H9 (cell line): ENCODE measurements around the gene NCAM1. TPM values are rescaled to one million over a fixed set of nuclear protein-coding genes. Genes with fewer than 3 reads are reported as not detected.

Source experiments
- DNase-seq: peaks from one replicate; pipeline ENCODE4 v3.0.0-alpha.2; 2017
- H2AFZ ChIP-seq: one replicate; pipeline ENCODE4 v1.6.1; 2013; ENCODE audit warnings: mild to moderate bottlenecking, low read length, control low read depth, moderate library complexity
- H2AK5ac ChIP-seq: 2 replicates; pipeline ENCODE4 v1.6.1; 2013; ENCODE audit warnings: low read length, control low read depth, mixed read lengths; ENCODE audit not compliant: insufficient read length
- H2BK120ac ChIP-seq: one replicate; pipeline ENCODE4 v1.6.1; 2013; ENCODE audit warnings: low read depth, mild to moderate bottlenecking, low read length, control low read depth, inconsistent platforms; ENCODE audit not compliant: poor library complexity, severe bottlenecking
- H2BK12ac ChIP-seq: 2 replicates; pipeline ENCODE4 v1.6.1; 2013; ENCODE audit warnings: low read length, control low read depth, mixed read lengths, low read depth; ENCODE audit not compliant: insufficient read length
- H2BK15ac ChIP-seq: 2 replicates; pipeline ENCODE4 v1.6.1; 2013; ENCODE audit warnings: low read depth, low read length, control low read depth
- H2BK20ac ChIP-seq: one replicate; pipeline ENCODE4 v1.6.1; 2013; ENCODE audit warnings: low read depth, mild to moderate bottlenecking, low read length, control low read depth, inconsistent platforms; ENCODE audit not compliant: poor library complexity, severe bottlenecking
- H2BK5ac ChIP-seq: 2 replicates; pipeline ENCODE4 v1.6.1; 2013; ENCODE audit warnings: low read length, control low read depth, mixed read lengths; ENCODE audit not compliant: insufficient read length
- H3K14ac ChIP-seq: 2 replicates; pipeline ENCODE4 v1.6.1; 2013; ENCODE audit warnings: low read length, control low read depth; ENCODE audit not compliant: insufficient read depth
- H3K18ac ChIP-seq: 2 replicates; pipeline ENCODE4 v1.6.1; 2013; ENCODE audit warnings: low read depth, mild to moderate bottlenecking, mixed read lengths, low read length, control low read depth; ENCODE audit not compliant: insufficient read length
- H3K23ac ChIP-seq: 2 replicates; pipeline ENCODE4 v1.6.1; 2013; ENCODE audit warnings: low read length, control low read depth, mixed read lengths, low read depth; ENCODE audit not compliant: insufficient read length
- H3K23me2 ChIP-seq: 2 replicates; pipeline ENCODE4 v1.6.1; 2013; ENCODE audit warnings: low read depth, mild to moderate bottlenecking, mixed read lengths, low read length, control low read depth; ENCODE audit not compliant: insufficient read length, poor library complexity, severe bottlenecking
- H3K27ac ChIP-seq: 2 replicates; pipeline ENCODE4 v1.5.1; 2013; ENCODE audit warnings: low read length, control low read depth, mixed read lengths, low read depth; ENCODE audit not compliant: insufficient read length
- H3K27me3 ChIP-seq: 2 replicates; pipeline ENCODE4 v1.6.1; 2013; ENCODE audit warnings: low read length, control low read depth, inconsistent platforms; ENCODE audit not compliant: insufficient read depth
- H3K4ac ChIP-seq: 2 replicates; pipeline ENCODE4 v1.6.1; 2013; ENCODE audit warnings: low read depth, mild to moderate bottlenecking, control low read depth, inconsistent platforms, low read length, moderate library complexity
- H3K4me1 ChIP-seq: 2 replicates; pipeline ENCODE4 v1.6.1; 2013; ENCODE audit warnings: low read length, control low read depth, inconsistent platforms; ENCODE audit not compliant: insufficient read depth
- H3K4me2 ChIP-seq: 2 replicates; pipeline ENCODE4 v1.6.1; 2013; ENCODE audit warnings: low read length, control low read depth, mixed read lengths; ENCODE audit not compliant: insufficient read length, insufficient read depth
- H3K56ac ChIP-seq: 2 replicates; pipeline ENCODE4 v1.6.1; 2013; ENCODE audit warnings: low read depth, mild to moderate bottlenecking, mixed read lengths, low read length, control low read depth; ENCODE audit not compliant: insufficient read length
- H3K79me1 ChIP-seq: 2 replicates; pipeline ENCODE4 v1.6.1; 2013; ENCODE audit warnings: low read depth, mild to moderate bottlenecking, moderate library complexity, low read length, control low read depth, inconsistent platforms; ENCODE audit not compliant: insufficient read depth, poor library complexity, severe bottlenecking
- H3K79me2 ChIP-seq: 2 replicates; pipeline ENCODE4 v1.6.1; 2013; ENCODE audit warnings: low read length, control low read depth, inconsistent platforms; ENCODE audit not compliant: insufficient read depth
- H3K9ac ChIP-seq: 2 replicates; pipeline ENCODE4 v1.6.1; 2013; ENCODE audit warnings: low read length, control low read depth, mixed read lengths; ENCODE audit not compliant: insufficient read length; ENCODE audit errors: extremely low read depth
- H3K9me3 ChIP-seq: one replicate; pipeline ENCODE4 v1.6.1; 2013; ENCODE audit warnings: low read depth, low read length, inconsistent platforms; ENCODE audit not compliant: control insufficient read depth
- H3T11ph ChIP-seq: one replicate; pipeline ENCODE4 v1.6.1; 2013; ENCODE audit warnings: mild to moderate bottlenecking, low read length, control low read depth, inconsistent platforms
- H4K20me1 ChIP-seq: one replicate; pipeline ENCODE4 v1.6.1; 2013; ENCODE audit not compliant: control insufficient read depth, insufficient read length, insufficient read depth
- H4K5ac ChIP-seq: 2 replicates; pipeline ENCODE4 v1.6.1; 2013; ENCODE audit warnings: low read depth, mild to moderate bottlenecking, mixed read lengths, low read length, control low read depth; ENCODE audit not compliant: insufficient read length
- H4K8ac ChIP-seq: replicated peaks from 2 replicates; pipeline ENCODE4 v1.6.1; 2013; ENCODE audit warnings: low read length, control low read depth, mixed read lengths, low read depth; ENCODE audit not compliant: insufficient read length
- H4K91ac ChIP-seq: 2 replicates; pipeline ENCODE4 v1.6.1; 2013; ENCODE audit warnings: low read depth, mild to moderate bottlenecking, moderate library complexity, mixed read lengths, low read length, control low read depth; ENCODE audit not compliant: insufficient read length
- H3K27ac Mint-ChIP-seq, 3 experiments: 2 replicates in 2 of 3; 3 replicates in 1 of 3; pipeline ENCODE4 v1.8.0; 2020 to 2021; ENCODE audit warnings: mixed read lengths in 3 of 3, mild to moderate bottlenecking in 1 of 3, moderate library complexity in 1 of 3
- H3K27me3 Mint-ChIP-seq: 2 replicates; pipeline ENCODE4 v1.8.0; 2021; ENCODE audit warnings: low read depth, mild to moderate bottlenecking, moderate library complexity, mixed read lengths
- H3K36me3 Mint-ChIP-seq, 3 experiments: 2 replicates in 2 of 3; 3 replicates in 1 of 3; pipeline ENCODE4 v1.8.0; 2020 to 2021; ENCODE audit warnings: low read depth in 3 of 3, mixed read lengths in 3 of 3; ENCODE audit not compliant: insufficient read depth in 1 of 3
- H3K4me1 Mint-ChIP-seq, 2 experiments: 2 replicates each; pipeline ENCODE4 v1.8.0; 2020; ENCODE audit warnings: mixed read lengths in 2 of 2
- H3K4me3 Mint-ChIP-seq, 2 experiments: 2 replicates in 1 of 2; 3 replicates in 1 of 2; pipeline ENCODE4 v1.8.0; 2020 to 2021; ENCODE audit warnings: mild to moderate bottlenecking in 2 of 2, mixed read lengths in 2 of 2, moderate library complexity in 1 of 2
- H3K9me3 Mint-ChIP-seq, 2 experiments: 2 replicates in 1 of 2; 3 replicates in 1 of 2; pipeline ENCODE4 v1.8.0; 2020; ENCODE audit warnings: mild to moderate bottlenecking in 2 of 2, mixed read lengths in 2 of 2, moderate library complexity in 1 of 2
- WGBS: extraction: QIAGEN DNeasy Blood & Tissue Kit; methylation state at CpG from one replicate; pipeline ENCODE4 v1.1.7; 2013; ENCODE audit warnings: missing lambda C conversion rate, low lambda C conversion rate, mixed read lengths; ENCODE audit not compliant: insufficient read length; ENCODE audit errors: extremely low coverage; 5-methylcytosine and 5-hydroxymethylcytosine counted together
- total RNA-seq: library from RNA; stranded (reverse); gene quantifications from 2 replicates; pipeline ENCODE4 v1.2.1, GENCODE V29; 2021
- TF ChIP-seq, protein P1 (sequence below): fragments of 200-600 bp; sonication (generic); conservative IDR thresholded peaks from 3 replicates; pipeline ENCODE4 v1.8.0; 2021; ENCODE audit warnings: antibody characterized with exemption, mild to moderate bottlenecking

NCAM1 gene
- total RNA-seq, 1 experiment from 2014 or later, result 2.5 TPM

DNA sequence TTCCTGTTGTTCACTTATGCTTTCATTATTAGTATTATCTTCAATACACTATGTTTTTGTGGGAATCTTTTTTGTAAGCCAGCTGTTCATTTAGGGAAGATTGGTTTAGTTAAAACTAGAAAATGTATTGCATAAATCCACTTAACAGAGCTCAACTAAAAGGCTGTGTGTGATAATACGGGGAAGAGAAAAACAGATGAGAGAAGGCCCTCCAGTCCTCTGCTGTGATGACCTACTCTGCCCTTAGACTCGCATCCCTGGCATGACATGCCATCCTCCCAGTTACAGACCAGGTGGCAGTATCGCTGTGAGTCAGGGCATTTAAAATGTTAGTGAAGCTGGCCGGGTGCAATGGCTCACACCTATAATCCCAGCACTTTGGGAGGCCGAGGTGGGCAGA, 179.8 kb downstream of the NCAM1 start:
- no peaks in the 10 kb centered on the region for H3K27me3 ChIP-seq

More for the DNA sequence above, 179.8 kb downstream of the NCAM1 start:
- Histone ChIP-seq H3K56ac (no peak overlapping the region), H3K4me1 (no peaks in the 10 kb centered on the region), H2BK12ac (no peak overlapping the region), H3K79me1 (no peaks in the 10 kb centered on the region), H2BK15ac (no peak overlapping the region), H4K20me1 (no peaks in the 10 kb centered on the region), H3K4ac (no peak overlapping the region), H3K79me2 (no peaks in the 10 kb centered on the region; the same call in 1 of the 2 replicates), H3K4me2 (no peak overlapping the region), H2BK5ac (no peak overlapping the region), H2BK20ac (no peak overlapping the region), H3K23me2 (no peaks in the 10 kb centered on the region), H3K23ac (no peak overlapping the region), H3K18ac (no peak overlapping the region), H3K14ac (no peak overlapping the region), H4K5ac (no peak overlapping the region), H2AFZ (no peak overlapping the region), H3K9me3 (no peaks in the 10 kb centered on the region), H2BK120ac (no peak overlapping the region), H2AK5ac (no peak overlapping the region), H3K9ac (no peak overlapping the region), H4K8ac (no peak overlapping the region), H3T11ph (no peak overlapping the region), H4K91ac (no peak overlapping the region), H3K27ac (no peak overlapping the region)
- no peak overlapping the region for H3K27ac Mint-ChIP-seq
- TF ChIP-seq, protein P1, sequence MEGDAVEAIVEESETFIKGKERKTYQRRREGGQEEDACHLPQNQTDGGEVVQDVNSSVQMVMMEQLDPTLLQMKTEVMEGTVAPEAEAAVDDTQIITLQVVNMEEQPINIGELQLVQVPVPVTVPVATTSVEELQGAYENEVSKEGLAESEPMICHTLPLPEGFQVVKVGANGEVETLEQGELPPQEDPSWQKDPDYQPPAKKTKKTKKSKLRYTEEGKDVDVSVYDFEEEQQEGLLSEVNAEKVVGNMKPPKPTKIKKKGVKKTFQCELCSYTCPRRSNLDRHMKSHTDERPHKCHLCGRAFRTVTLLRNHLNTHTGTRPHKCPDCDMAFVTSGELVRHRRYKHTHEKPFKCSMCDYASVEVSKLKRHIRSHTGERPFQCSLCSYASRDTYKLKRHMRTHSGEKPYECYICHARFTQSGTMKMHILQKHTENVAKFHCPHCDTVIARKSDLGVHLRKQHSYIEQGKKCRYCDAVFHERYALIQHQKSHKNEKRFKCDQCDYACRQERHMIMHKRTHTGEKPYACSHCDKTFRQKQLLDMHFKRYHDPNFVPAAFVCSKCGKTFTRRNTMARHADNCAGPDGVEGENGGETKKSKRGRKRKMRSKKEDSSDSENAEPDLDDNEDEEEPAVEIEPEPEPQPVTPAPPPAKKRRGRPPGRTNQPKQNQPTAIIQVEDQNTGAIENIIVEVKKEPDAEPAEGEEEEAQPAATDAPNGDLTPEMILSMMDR, result no peak
- H3K27me3 Mint-ChIP-seq, result no peaks in the 10 kb centered on the region; the same call in 1 of the 2 replicates
- no CpG with 5 or more reads among the region's 5 CpGs for WGBS
- H3K9me3 Mint-ChIP-seq, result no peaks in the 10 kb centered on the region
- peaks cover 0 to 3% of the 10 kb centered on the region in 2 experiments; a peak in 1 of 4 replicates for H3K4me1 Mint-ChIP-seq
- no peaks in the 10 kb centered on the region for H3K36me3 Mint-ChIP-seq
- no peak overlapping the region for H3K4me3 Mint-ChIP-seq
- no peak for DNase-seq
